GM10847 (cell line): ENCODE measurements around the gene CNTN4.

Source experiments
- POLR2A ChIP-seq: IDR thresholded peaks from 2 replicates; pipeline ENCODE4 v1.6.1; 2011; ENCODE audit not compliant: insufficient read length; ENCODE audit errors: extremely low read depth

Gene CNTN4

GRCh38 chr3:3097958-3098357, 999.3 kb downstream of the CNTN4 start:
- TF ChIP-seq POLR2A = no peak

GRCh38 chr3:3101660-3102458, 1003.2 kb downstream of the CNTN4 start:
- no peak for TF ChIP-seq POLR2A

DNA sequence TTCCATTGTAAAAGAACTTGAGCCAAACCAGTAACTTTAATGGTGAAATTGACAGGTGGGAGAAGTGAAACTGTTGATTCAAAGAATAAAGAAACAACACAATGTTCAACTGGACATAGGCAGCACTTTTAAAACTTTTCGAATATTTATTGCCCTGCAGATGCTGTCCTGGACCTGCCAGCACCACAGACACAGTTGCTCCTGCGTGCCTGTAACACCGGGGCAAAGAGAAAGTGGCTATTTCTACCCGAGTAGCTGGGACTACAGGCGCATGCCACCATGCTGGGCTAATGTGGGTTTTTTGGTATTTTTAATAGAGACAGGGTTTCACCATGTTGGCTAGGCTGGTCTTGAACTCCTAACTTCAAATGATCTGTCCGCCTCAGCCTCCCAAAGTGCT, 1004.1 kb downstream of the CNTN4 start:
- TF ChIP-seq POLR2A = no peak

DNA sequence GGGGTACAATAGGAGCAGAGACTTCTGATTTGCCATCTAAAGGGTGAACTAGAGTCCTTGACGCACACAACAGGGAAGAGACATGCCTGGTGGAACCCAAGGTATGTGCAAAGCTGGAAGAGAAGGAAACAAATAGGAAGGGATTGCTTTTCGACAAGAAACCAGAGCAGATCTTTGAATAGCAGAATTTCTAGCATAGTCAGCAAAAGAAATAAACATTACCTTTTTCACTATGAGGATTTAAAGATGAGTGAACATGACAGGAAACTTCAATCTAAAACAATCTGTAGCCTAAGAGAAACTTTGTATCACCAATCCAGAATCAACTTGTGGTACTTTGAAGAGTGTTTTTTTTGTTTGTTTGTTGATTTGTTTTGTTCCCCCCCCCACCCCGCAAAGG, 1006.6 kb downstream of the CNTN4 start:
- TF ChIP-seq POLR2A = no peak

GRCh38 chr3:3105815-3106214, 1007.1 kb downstream of the CNTN4 start:
- TF ChIP-seq POLR2A = no peak

DNA sequence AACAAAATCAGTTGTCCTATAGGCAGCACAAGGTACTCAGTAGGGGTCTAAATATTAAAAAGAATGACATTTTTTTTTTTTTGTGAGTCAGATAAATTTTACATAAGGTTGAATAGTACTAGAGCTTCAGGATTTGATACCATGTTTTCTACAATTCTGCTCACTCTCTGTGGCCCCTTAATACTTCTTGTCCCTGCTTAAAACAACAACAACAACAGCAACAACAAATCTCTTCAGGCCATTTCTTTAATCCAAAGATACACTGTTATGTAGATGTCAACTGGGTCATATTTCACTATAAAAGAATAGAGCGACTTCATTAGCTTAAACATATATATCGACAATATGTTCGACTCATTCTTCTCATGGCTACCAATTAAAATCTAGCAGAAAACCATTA, 1008.5 kb downstream of the CNTN4 start:
- TF ChIP-seq POLR2A = no peak
